Left colon (tissue), 2 donors: ENCODE data around the gene COL4A2. TPM values are rescaled to one million over a fixed set of nuclear protein-coding genes. Genes with fewer than 3 reads are reported as not detected.
"Not testable (repeated sequence)": the region's sequence is repeated elsewhere in the genome, so short reads cannot be mapped to it uniquely, and the experiment has no call there.

Experiments
- ATAC-seq: fragments of 200-7000 bp; cut with Tn5 transposase; one replicate; pipeline ENCODE4 v1.9.1; 2020; ENCODE audit warnings: mild to moderate bottlenecking, moderate library complexity
- DNase-seq, 2 donors: peaks; one replicate each; pipeline ENCODE4 v3.0.0-alpha.2; 2020
- intact Hi-C, 2 donors: fragments of 100-400 bp; cut with DNase I in 1 of 2; cut with micrococcal nuclease in 1 of 2; formaldehyde crosslinking; loops; one replicate each; pipeline versions ENCODE4 v1.11.2 to v1.14.0; 2022; cut with DNase I, micrococcal nuclease
- total RNA-seq, 2 donors: library from RNA; stranded (reverse); fragmentation: NEBNext Ultra II Directional; extraction: Animal tissue kit (Norgen Biotek cat#: 25700); gene quantifications; one replicate each; pipeline ENCODE4 v1.2.1, GENCODE V29; 2021
- donor health status: DM: no; HTN: no; CAD: no.
- donor health status: DM: yes; HTN: yes; CAD: no.

The COL4A2 gene
- total RNA-seq, 2 donors from 2014 or later: 35.3 to 79.7 TPM

- intact Hi-C loops: no loop called here
- no peak for ATAC-seq
Observed at GRCh38 chr13:110380359-110381028, 73.4 kb downstream of the COL4A2 start.

GRCh38 chr13:110381029-110381360 is 73.9 kb downstream of the COL4A2 start:
- DNase-seq: no peak
- ATAC-seq: no peak
- intact Hi-C loops: no loop called here

More at GRCh38 chr13:110380359-110381028, 73.4 kb downstream of the COL4A2 start:
- no peak for DNase-seq

DNA sequence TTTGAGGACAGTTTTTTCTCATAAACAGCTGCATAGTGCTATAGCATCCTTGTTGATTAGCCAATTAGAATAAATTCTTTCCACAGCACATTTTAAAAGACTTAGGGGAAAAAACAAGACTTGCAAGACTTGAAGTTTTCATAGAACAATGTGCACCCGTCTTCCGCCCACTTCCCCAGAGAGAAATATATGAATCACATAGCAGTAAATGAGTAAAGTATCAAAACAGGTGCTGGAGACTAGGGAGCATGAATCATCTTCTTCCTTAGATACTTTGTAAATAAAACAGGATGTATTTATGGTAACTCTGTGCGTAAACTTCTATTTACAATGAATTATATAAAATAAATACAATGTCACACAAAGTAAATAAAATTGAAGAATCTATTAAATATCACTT is 75.1 kb downstream of the COL4A2 start:
- DNase-seq (no peak), ATAC-seq (no peak)
- intact Hi-C loops: no loop called here

DNA sequence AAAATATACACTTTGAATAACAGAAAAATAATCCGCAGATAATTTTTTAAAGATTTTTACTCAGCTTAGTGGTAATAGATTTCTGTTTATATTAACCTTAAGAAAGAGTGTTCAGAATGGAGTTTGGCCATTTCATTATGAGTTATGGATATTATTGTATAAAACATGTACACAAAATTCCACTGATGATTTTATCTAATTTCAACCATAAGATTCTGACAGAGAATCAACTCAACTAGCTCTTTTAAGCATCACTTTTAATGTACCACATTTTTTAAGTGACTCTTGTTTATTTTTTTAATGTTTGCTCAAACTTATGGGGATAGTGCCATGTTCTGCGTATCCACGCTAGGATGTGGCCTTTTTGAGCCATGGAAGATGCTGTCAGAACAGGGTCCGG is 75.7 kb downstream of the COL4A2 start:
- intact Hi-C loops: no loop called here
- no peak for ATAC-seq
- no peak for DNase-seq

DNA sequence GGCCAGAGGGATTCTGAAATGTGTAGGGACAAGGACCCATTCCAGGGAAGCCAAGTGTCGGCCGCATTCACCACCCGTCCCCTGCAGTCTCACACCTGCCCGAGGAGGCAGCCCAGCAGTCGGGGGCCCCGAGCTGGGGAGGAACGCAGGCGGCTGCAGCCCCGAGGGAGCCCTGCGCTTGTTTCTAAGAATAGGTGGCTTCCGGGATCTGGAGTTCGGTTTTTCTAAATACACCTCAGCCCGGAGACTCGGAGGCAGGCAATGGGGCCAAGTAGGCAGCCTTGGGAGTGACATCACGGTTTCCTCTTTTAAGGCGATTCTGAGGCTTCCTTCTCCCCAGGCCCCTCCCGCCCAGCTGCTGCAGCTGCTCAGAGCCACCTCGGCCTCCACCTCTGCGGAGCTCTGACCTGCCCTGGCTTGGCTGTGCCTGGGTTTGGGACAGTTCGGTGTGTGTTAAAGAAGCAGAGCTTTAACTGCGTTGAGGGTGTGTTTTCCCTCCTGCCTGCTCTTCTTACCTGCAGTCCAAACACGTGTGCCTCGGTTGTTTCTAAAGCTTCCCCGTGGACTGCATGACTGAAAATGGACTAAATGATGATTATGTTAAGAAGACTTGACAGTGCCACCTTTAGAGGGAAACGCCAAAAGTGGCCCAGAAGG is 80.5 kb downstream of the COL4A2 start:
- intact Hi-C loops: no loop called here
- ATAC-seq (peak; percentile 30), DNase-seq (peak in 1 of 2 donors; percentile 29)

- intact Hi-C loops: no loop called here
- ATAC-seq (peak; percentile 48), DNase-seq (peak; percentile 48 to 76)
Observed at GRCh38 chr13:110388108-110388943, 81.2 kb downstream of the COL4A2 start.

DNA sequence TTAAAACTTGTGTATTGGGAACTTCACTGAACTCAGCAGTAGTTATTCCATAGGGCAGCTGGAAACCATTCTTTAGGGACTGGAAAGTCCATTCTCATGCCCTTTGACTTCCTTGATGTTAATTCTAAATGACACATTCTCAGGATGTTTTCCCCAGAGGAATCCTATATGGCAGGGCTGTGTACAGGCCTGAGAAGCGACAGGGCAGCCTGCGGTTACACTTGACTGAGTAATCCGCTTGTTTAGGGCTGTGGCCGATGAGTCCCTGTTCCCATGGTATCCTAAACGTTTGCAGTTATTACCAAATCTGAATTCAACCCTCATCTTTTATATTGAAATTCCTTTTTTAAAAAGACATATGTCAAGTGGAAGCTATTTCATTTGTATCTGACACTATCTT is 83.5 kb downstream of the COL4A2 start:
- intact Hi-C loops: no loop called here
- DNase-seq (no peak), ATAC-seq (no peak)

GRCh38 chr13:110391273-110391672 is 84.2 kb downstream of the COL4A2 start:
- ATAC-seq (no peak), DNase-seq (no peak)
- intact Hi-C loops: no loop called here

- intact Hi-C loops: no loop called here
- no peak for ATAC-seq
- DNase-seq: no peak
Observed at GRCh38 chr13:110392510-110393240, 85.6 kb downstream of the COL4A2 start.

- no peak for ATAC-seq
- intact Hi-C loops: no loop called here
- DNase-seq: no peak
Observed at GRCh38 chr13:110393761-110394160, 86.7 kb downstream of the COL4A2 start.

DNA sequence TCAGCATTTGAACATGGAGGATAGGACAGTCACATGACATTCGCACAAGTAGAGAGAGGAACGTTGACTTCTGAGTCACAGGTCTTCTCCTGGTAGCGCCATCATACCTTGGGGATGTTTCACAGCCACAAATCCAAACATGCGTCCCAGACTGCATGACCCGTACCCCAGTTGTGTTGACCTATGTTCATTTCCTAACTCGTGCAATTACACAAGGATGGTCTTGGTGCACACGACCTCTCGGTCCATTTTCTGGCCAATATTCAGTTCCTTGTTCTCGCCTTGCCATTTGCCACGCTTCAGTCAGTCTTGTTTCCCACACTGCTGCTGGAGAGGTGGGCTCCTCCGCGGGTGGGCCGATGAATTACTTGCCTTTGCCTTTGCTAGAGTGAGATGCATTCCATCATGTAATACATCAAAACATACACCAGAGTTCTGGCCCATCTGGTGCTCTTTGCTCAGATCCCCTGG is 87.3 kb downstream of the COL4A2 start:
- ATAC-seq: no peak
- intact Hi-C loops: no loop called here
- no peak for DNase-seq

DNA sequence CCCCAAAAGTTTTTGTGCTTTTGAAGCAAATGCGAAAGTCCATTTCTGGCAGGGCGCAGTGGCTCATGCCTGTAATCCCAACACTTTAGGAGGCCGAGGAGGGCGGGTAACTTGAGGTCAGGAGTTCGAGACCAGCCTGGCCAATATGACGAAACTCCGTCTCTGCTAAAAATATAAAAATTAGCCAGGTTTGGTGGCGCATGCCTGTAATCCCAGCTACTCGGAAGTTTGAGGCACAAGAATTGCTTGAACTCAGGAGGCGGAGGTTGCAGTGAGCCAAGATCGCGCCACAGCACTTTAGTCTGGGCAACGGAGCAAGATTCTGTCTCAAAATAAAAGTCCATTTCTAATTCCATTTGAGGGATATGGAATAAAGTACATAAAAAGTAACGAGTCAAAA is 88.5 kb downstream of the COL4A2 start:
- DNase-seq, ATAC-seq, intact Hi-C loops: not testable (repeated sequence)

DNA sequence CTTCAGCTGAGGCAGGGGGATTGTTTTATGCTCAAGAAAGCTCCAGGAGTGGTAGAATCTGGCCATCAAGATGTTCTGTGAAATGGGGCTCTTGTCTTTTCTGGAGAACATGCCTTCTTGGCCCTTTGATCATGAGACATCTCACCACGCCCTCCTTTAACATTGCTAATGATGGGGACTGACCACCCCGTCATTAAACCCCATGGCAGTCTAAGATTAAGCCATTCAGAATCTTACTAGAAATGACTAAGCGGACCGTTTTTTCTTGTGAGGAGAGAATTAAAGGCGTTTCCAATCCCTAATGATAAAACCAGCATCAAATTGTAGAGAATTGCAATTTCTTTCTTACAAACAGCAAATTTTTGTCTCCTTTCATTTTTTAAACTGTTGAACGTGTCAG is 89.4 kb downstream of the COL4A2 start:
- DNase-seq (no peak), ATAC-seq (no peak)
- intact Hi-C loops: no loop called here

GRCh38 chr13:110396913-110397381 is 89.9 kb downstream of the COL4A2 start:
- ATAC-seq (peak; percentile 52), DNase-seq (peak; percentile 45 to 87)
- intact Hi-C loops: no loop called here

DNA sequence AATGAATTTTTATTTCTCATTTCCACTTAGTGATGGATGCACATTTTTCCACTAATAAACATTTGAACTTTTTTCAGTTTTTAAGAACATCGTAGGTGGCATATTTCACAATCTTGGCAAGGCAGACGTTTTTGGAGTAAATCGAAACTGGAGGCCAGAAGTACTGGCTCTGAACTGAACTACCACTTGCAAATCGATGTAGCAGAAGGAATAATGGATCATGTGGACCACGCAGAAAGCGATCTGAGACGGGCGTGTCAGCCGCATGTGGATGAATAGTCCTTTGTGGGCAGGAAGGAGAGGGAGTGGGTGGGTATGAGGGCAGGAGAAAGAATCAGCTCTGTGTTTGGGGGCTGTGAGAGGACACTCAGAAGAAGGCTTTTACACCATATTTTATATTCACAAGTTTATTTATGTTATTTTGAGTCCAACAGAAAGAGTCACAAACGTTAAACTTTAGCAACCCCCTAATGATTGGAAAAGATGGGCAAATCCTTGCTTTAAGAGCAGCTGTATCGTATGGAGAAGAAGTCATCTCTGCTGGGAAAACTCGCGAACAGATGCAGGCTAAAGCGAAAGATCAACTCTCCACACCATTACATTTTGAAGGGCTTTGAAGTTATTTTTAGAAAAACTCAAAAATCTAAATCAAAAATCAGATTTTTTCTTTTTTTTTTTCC is 90.5 kb downstream of the COL4A2 start:
- intact Hi-C loops: no loop called here
- no peak for ATAC-seq

GRCh38 chr13:110398564-110399507 is 91.8 kb downstream of the COL4A2 start:
- no peak for DNase-seq
- no peak for ATAC-seq
- intact Hi-C loops: no loop called here

More for the DNA sequence above, 90.5 kb downstream of the COL4A2 start:
- no peak for DNase-seq

GRCh38 chr13:110399801-110400200 is 92.7 kb downstream of the COL4A2 start:
- intact Hi-C loops: no loop called here
- ATAC-seq: no peak

More at GRCh38 chr13:110399801-110400200, 92.7 kb downstream of the COL4A2 start:
- DNase-seq: no peak
